H4 (cell line): Measurements from ENCODE around the gene SPON2. TPM values are rescaled to one million over a fixed set of nuclear protein-coding genes. Genes with fewer than 3 reads are reported as not detected.
"Not testable (repeated sequence)": the region's sequence is repeated elsewhere in the genome, so short reads cannot be mapped to it uniquely, and the experiment has no call there.

Experiments used
- DNase-seq: peaks from one replicate; pipeline ENCODE4 v3.0.0-alpha.2; 2015; ENCODE audit warnings: low spot score
- total RNA-seq: library from RNA; depleted of rRNA; stranded (reverse); fragments of >200 nt; shearing (Covaris generic); gene quantifications from 2 replicates; pipeline ENCODE4 v1.2.3, GENCODE V29; 2014; rRNA removed

The SPON2 gene
- total RNA-seq, 1 experiment from 2014 or later: 4.5 TPM

DNA sequence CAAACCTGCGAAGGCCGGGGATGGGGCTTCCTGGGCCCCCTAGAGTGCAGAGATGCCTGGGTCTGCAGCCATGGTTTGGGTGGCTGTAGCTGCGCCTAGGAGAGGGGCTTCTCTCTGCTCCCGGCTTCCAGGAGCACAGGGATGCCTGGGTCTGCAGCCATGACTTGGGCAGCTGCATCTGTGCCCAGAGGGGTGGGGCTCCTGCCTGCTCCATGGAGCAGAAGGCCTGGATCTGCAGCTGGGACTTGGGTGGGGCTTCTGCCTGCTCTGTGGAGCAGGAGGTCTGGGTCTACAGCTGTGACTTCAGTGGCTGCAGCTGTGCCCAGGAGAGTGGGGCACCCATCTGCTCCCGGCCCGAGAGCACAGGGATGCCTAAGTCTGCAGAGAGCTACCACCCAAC, 20.8 kb downstream of the SPON2 start:
- DNase-seq: no peak

DNA sequence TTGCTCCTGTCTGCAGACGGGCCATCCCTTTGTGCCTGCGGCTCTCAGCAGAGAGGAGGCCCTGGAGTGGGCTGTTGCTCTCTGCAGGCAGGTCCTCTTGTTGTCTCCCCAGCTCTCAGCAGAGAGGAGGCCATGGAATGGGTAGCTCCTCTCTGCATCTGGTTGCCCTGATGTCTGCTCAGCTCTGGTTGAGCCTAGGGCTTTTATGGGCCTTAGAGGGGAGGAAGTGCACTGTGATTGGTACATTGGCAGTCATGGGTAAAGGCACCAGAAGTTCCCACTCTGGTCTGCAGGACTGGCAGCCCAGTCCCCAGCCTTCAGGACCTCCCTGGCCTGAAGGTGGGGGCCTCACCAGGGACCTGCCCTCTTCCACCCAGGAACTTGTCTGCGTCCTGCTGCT, 21.5 kb downstream of the SPON2 start:
- DNase-seq: no peak

DNA sequence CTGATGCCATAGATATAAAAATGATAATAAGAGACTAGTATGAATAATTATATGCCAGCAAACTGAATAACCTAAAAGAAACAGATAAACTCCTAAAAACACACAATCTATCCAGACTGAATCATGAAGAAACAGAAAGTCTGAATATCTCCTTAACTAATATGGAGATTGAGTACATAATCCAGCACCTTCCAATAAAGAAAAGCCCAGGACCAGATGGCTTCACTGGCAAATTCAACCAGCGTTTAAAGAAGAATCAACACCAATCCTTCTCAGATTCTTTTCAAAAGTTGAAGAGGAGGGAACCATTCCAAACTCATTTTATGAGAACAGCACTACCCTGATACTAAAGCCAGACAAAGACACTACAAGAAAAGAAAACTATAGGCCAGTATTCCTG, 32.5 kb downstream of the SPON2 start:
- no peak for DNase-seq

DNA sequence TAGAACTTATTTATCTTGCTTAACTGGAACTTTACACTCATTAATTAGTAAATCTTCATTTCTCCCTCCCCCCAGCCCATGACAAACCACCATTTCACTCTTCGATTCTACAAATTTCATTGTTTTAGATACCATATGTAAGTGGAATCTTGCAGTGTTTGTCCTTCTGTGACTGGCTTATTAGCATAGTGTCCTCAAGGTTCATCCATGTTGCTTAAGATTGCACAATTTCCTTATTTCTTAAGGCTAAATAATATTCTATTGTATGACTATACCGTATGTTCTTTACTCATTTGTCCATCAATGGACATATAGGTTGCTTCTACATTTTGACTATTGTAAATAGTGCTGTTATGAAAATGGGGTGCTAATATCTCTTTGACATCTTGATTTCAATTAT, 34.5 kb downstream of the SPON2 start:
- DNase-seq: no peak

DNA sequence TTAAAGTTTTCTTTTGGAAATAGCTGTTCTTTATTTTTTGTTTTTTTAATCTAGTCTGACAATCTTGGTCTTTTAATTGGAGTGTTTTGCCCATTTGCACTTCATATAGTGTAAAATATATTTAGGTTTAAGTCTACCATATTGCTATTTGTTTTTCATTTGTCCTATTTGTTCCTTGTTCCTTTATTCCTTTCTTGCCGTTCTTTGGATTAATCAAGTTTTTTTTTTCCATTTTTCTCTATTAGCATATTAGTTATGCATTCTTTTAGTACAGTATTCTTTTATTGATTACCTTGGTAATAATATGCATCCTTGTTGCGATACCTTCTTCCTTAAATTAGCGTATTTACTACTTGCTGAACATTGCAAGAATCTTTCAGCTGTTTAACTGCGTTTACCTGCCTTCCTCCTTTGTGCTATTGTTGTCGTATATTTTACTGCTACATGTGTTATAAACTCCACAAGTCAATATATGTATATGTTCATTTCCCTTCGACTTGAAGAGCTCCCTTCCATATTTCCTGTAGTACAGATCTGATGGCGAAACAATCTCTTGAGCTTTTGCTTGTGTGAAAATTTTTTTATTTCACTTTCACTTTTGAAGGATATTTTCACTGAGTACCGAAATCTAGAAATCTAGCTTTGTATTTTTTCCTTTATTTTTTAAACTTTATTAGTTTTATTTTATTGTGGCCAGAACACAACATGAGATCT, 35.2 kb downstream of the SPON2 start:
- DNase-seq: peak; percentile 33

DNA sequence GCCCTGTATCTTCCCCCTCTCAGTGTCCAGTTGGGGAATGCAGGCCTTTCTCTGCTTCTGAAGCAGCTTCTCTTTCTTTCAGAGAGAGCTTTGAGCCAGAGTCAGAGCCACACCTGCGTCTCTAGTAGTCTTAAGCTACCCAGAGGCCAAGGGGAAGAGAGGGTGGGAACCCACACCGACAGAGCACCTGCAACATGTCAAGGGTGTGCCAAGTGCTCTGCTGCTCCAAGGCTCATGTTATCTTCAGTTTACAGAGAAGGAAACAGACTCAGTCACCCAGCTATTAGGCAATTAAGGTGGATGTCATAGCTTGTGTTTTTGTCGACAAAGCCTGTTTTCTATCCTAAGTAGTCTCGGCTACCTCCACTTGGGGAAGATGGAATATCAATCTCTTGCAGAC, 36.3 kb downstream of the SPON2 start:
- DNase-seq: no peak

DNA sequence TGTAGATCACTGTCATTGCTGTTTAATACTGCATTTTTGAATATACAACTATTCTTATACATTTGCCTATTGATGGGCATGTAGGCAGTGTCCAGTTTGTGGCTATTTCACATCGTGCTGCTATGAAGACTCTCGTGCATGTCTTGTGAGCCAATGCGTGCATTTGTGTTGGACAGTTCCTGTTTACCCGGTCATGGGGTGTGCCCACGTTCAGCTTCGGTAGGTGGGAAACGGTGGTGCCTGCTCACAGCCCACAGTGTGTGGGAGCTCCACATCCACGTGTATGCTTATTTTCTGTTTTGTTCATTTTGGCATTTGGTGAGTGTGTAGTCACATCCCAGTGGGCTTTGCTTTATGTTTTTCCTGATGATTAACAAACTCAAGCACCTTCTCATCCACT, 39.4 kb downstream of the SPON2 start:
- DNase-seq: no peak

DNA sequence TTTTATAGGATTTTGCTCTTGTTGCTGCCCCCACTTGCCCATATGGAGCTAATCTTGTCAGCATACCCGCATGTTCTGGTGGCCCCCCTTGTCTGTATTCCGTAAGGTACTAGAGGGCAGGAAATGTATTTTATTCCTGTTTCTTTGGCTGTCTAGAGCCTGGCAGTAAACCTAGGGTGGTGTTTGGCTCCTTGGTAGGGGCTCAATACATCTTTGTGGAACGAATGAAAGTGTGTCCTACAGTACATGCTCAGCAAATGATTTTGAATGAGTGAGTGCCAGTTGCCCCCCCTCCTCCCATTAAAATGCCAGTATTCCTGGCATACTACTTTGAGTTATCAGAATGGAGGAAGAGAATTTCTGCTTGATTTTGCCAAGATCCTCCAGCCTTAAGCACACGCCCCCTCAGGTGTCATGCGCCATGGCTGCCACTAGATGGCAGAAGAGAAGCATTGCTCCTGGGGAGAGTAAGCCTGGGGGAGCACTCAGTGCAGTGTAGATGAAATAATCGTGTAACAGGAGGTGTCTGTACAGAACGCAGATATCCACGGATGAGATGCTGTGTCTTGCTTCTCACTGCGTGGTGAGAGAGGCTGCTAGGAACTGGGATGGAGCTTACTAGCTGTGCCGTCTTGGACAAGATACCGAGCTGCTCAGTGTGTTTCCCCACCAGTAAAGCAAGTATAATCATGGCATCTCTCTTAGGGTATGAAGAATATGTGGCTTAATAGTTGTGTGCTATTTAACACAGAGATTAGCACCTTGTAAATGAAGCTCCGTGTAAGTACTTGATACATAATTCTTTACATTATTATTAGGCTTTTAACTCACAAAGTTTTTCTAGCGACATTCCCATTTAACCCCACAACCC, 41.8 kb downstream of the SPON2 start:
- peak; percentile 82 for DNase-seq

DNA sequence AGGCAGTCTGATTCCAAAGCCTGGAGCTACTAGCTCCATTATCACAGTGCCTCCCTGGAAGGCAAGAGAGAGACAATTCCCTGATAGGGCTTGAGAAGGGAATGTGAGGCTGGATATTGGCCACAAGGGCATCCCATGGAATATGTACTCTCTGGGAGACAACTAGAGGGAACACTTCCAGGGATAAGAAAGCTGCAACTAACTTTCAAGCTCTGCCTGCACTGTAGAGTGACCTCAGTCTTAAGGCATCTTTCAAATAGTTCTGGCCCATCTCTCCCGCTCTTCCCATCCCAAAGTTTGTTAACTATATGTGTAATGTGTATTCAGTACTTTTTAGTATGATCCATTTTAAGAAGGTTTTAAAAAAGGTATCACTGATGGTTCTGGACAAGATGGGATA, 45.9 kb downstream of the SPON2 start:
- DNase-seq: no peak

DNA sequence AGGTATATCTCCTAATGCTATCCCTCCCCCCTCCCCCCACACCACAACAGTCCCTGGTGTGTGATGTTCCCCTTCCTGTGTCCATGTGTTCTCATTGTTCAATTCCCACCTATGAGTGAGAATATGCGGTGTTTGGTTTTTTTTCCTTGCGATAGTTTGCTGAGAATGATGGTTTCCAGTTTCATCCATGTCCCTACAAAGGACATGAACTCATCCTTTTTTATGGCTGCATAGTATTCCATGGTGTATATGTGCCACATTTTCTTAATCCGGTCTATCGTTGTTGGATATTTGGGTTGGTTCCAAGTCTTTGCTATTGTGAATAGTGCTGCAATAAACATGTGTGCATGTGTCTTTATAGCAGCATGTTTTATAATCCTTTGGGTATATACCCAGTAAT, 46.9 kb downstream of the SPON2 start:
- DNase-seq: not testable (repeated sequence)

DNA sequence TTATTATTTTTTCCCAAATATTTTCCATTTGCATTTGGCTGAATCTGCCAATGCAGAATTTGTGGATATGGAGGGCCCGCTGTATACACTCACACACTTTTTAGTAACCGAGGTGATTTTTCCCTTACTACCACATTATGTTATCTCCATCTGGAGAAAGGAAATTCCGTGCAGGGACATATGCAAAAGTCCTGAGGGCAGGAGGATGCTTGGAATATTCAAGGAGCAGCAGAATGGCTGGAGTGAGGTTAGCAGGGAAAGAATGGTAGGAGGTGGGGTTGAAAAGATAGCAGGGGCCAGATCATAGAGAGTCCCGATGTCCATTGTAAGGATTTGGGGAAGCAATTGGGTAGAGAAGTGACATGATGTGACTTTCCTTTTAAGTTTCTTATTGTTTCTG, 47.6 kb downstream of the SPON2 start:
- no peak for DNase-seq

DNA sequence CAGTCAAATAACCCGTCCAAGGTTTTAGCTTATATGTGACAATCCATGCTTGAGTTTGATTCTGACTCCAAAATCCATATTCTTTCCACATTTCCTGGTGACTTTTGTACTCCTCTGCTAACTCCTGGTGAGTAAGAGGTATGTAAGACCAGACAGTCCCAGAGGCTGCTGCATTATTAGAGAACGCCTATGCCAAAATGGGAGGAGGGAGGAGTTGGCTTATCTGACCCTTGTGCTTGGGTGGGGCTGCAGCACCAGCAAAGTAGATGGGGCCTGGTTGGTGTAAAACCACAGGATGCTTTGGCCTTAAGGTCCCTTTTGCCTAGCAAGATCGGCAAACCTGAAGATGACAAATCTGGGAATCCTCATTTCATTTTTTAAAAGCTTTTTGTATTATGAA, 49.9 kb downstream of the SPON2 start:
- DNase-seq: no peak

Other genes with a start within 250 kb of the SPON2 start
- gene GAK, start 240.3 kb downstream of the SPON2 start, total RNA-seq: 49.5 and 73.0 TPM in 2 replicates
- gene TMEM175, start 240.1 kb downstream of the SPON2 start, total RNA-seq: 9.7 and 13.0 TPM in 2 replicates
- gene DGKQ, start 199.0 kb downstream of the SPON2 start, total RNA-seq: 5.1 and 5.7 TPM in 2 replicates
- gene IDUA, start 185.5 kb downstream of the SPON2 start, total RNA-seq: 3.0 and 5.3 TPM in 2 replicates
- gene SLC26A1, start 179.2 kb downstream of the SPON2 start, total RNA-seq: 0.10 TPM in 1 of 2 replicates, not detected in the other
- 63.1 and 66.9 TPM in 2 replicates for gene FGFRL1, start 161.0 kb downstream of the SPON2 start, total RNA-seq
- not detected in 2 replicates for gene RNF212, start 59.0 kb downstream of the SPON2 start, total RNA-seq
- 81.0 and 106 TPM in 2 replicates for gene CTBP1, start 76.5 kb upstream of the SPON2 start, total RNA-seq
- 54.3 and 69.4 TPM in 2 replicates for gene MAEA, start 117.3 kb upstream of the SPON2 start, total RNA-seq
- 1.7 and 2.5 TPM in 2 replicates for gene UVSSA, start 174.6 kb upstream of the SPON2 start, total RNA-seq
- not detected in 2 replicates for gene NKX1-1, start 233.9 kb upstream of the SPON2 start, total RNA-seq